SU-DHL-6 (cell line): ENCODE data around the gene PPM1H.

Source experiments
- H2AFZ ChIP-seq: fragments of 200-600 bp; sonication (generic); 2 replicates; pipeline ENCODE4 v1.6.1; 2014; ENCODE audit warnings: low read depth, mild to moderate bottlenecking, moderate library complexity, mixed read lengths, antibody characterized with exemption, low read length; ENCODE audit not compliant: severe bottlenecking
- H3F3A ChIP-seq: fragments of 200-600 bp; shearing (Covaris generic); 2 replicates; pipeline ENCODE4 v1.6.0; 2016; ENCODE audit warnings: antibody characterized with exemption, mild to moderate bottlenecking; ENCODE audit not compliant: insufficient read depth
- H3K27ac ChIP-seq: fragments of 200-600 bp; sonication (generic); 2 replicates; pipeline ENCODE4 v1.5.1; 2016; ENCODE audit warnings: low read depth, mild to moderate bottlenecking, low read length, moderate library complexity, mixed read lengths
- H3K27me3 ChIP-seq: fragments of 200-600 bp; sonication (generic), shearing (Covaris generic); 2 replicates; pipeline ENCODE4 v1.6.0; 2014; ENCODE audit warnings: mild to moderate bottlenecking, low read length
- H3K36me3 ChIP-seq: fragments of 200-600 bp; sonication (generic); 2 replicates; pipeline ENCODE4 v1.6.1; 2014; ENCODE audit warnings: mild to moderate bottlenecking, low read length, mixed read lengths
- H3K4me2 ChIP-seq: fragments of 300-600, 200-600 bp; shearing (Covaris generic), sonication (generic); 2 replicates; pipeline ENCODE4 v1.6.0; 2014; ENCODE audit warnings: low read length, low read depth, mild to moderate bottlenecking; ENCODE audit not compliant: poor library complexity, severe bottlenecking
- H3K4me3 ChIP-seq: fragments of 200-600 bp; sonication (generic); 2 replicates; pipeline ENCODE4 v1.5.1; 2014; ENCODE audit warnings: antibody characterized with exemption, low read length, mild to moderate bottlenecking, mixed read lengths; ENCODE audit not compliant: insufficient read depth, poor library complexity, severe bottlenecking
- H3K79me2 ChIP-seq: fragments of 200-600 bp; sonication (generic); 2 replicates; pipeline ENCODE4 v1.6.1; 2014; ENCODE audit warnings: mild to moderate bottlenecking, low read length, moderate library complexity; ENCODE audit not compliant: insufficient read depth
- H3K9ac ChIP-seq: fragments of 200-600 bp; sonication (generic); 2 replicates; pipeline ENCODE4 v1.7.0; 2014; ENCODE audit warnings: mild to moderate bottlenecking, low read length
- H3K9me2 ChIP-seq: fragments of 200-600 bp; sonication (generic); replicated peaks from 2 replicates; pipeline ENCODE4 v1.6.1; 2014; ENCODE audit warnings: low read length; ENCODE audit not compliant: insufficient read depth
- H3K9me3 ChIP-seq: fragments of 200-600 bp; sonication (generic); 2 replicates; pipeline ENCODE4 v1.6.1; 2014; ENCODE audit warnings: low read length, mixed read lengths; ENCODE audit not compliant: insufficient read depth
- H4K20me1 ChIP-seq: fragments of 200-600 bp; sonication (generic); 2 replicates; pipeline ENCODE4 v1.6.1; 2014; ENCODE audit warnings: low read depth, mild to moderate bottlenecking, antibody characterized with exemption, low read length, moderate library complexity, mixed read lengths
- EZH2phosphoT487 ChIP-seq: fragments of 200-600 bp; sonication (generic), shearing (Covaris generic); conservative IDR thresholded peaks from 2 replicates; pipeline ENCODE4 v1.6.1; 2018; ENCODE audit warnings: mild to moderate bottlenecking, antibody characterized with exemption, low read length, moderate library complexity, mixed read lengths
- TF ChIP-seq, protein P1 (sequence below): fragments of 200-600 bp; sonication (generic); IDR thresholded peaks from one replicate; pipeline ENCODE4 v1.5.1; 2017; ENCODE audit warnings: antibody characterized with exemption, mild to moderate bottlenecking, low read length, moderate library complexity; ENCODE audit not compliant: insufficient read depth, poor library complexity, severe bottlenecking

Gene PPM1H

DNA sequence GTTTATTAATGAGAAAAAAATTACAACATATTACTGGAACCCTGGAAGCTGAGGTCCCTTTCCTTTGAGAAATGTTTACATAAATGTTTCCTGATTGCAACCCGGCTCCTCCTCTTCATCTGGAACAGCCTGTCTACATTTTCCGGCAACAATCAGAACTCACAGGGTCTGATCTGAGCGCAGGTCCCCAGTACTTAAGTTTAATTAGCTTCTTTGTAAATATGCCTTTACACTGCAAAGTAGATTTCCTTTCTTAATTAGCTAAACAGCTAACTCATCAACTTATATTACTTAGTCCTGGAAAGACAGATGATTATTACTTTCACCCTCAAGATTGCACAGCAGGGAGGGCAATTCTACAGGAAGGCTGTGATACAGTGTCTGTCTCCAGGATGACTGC is 255.3 kb downstream of the PPM1H start:
- Histone ChIP-seq H3K9me3 (peaks cover 20% of the 10 kb centered on the region; the same call in 1 of the 2 replicates), H3K79me2 (no peaks in the 10 kb centered on the region), H3K9ac (no peak overlapping the region), H3K4me2 (no peak overlapping the region), H3K4me3 (no peak overlapping the region), H3K27me3 (no peaks in the 10 kb centered on the region), H2AFZ (no peak overlapping the region), H3K9me2 (no peaks in the 10 kb centered on the region), H3K36me3 (no peaks in the 10 kb centered on the region), H4K20me1 (no peaks in the 10 kb centered on the region), H3F3A (no peaks in the 10 kb centered on the region), H3K27ac (no peak overlapping the region)
- TF ChIP-seq, protein P1, sequence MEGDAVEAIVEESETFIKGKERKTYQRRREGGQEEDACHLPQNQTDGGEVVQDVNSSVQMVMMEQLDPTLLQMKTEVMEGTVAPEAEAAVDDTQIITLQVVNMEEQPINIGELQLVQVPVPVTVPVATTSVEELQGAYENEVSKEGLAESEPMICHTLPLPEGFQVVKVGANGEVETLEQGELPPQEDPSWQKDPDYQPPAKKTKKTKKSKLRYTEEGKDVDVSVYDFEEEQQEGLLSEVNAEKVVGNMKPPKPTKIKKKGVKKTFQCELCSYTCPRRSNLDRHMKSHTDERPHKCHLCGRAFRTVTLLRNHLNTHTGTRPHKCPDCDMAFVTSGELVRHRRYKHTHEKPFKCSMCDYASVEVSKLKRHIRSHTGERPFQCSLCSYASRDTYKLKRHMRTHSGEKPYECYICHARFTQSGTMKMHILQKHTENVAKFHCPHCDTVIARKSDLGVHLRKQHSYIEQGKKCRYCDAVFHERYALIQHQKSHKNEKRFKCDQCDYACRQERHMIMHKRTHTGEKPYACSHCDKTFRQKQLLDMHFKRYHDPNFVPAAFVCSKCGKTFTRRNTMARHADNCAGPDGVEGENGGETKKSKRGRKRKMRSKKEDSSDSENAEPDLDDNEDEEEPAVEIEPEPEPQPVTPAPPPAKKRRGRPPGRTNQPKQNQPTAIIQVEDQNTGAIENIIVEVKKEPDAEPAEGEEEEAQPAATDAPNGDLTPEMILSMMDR: no peak
- no peak for TF ChIP-seq EZH2phosphoT487

DNA sequence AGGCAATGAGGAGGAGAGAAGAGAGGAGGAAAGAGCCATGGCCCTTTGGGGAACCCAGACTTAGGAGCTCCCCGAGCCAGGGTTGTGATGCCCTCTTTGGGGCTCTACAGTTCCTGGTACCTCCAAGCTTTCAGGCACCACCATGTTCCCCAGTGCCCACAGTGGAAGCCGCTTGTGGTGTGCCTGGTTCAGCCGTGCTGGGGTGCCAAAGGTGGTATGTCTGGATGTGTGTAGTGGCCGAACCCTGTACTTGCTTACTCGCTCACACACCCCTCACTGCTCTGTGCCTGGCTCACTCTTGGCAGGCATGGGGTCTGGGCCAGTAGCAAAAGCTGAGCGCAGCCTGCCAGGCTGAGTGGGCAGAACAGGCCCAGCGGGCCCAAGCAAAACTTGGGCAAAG is 257.6 kb downstream of the PPM1H start:
- H3K9ac ChIP-seq: no peak overlapping the region
- no peak overlapping the region for H3K4me3 ChIP-seq
- H3K79me2 ChIP-seq: no peaks in the 10 kb centered on the region
- no peak overlapping the region for H2AFZ ChIP-seq
- no peaks in the 10 kb centered on the region for H3F3A ChIP-seq
- H3K9me3 ChIP-seq: peaks cover 20% of the 10 kb centered on the region; the same call in 1 of the 2 replicates
- no peaks in the 10 kb centered on the region for H4K20me1 ChIP-seq
- H3K4me2 ChIP-seq: no peak overlapping the region
- H3K27me3 ChIP-seq: no peaks in the 10 kb centered on the region
- H3K9me2 ChIP-seq: no peaks in the 10 kb centered on the region
- H3K36me3 ChIP-seq: no peaks in the 10 kb centered on the region
- TF ChIP-seq EZH2phosphoT487: no peak
- TF ChIP-seq, protein P1: no peak
- H3K27ac ChIP-seq: no peak overlapping the region

DNA sequence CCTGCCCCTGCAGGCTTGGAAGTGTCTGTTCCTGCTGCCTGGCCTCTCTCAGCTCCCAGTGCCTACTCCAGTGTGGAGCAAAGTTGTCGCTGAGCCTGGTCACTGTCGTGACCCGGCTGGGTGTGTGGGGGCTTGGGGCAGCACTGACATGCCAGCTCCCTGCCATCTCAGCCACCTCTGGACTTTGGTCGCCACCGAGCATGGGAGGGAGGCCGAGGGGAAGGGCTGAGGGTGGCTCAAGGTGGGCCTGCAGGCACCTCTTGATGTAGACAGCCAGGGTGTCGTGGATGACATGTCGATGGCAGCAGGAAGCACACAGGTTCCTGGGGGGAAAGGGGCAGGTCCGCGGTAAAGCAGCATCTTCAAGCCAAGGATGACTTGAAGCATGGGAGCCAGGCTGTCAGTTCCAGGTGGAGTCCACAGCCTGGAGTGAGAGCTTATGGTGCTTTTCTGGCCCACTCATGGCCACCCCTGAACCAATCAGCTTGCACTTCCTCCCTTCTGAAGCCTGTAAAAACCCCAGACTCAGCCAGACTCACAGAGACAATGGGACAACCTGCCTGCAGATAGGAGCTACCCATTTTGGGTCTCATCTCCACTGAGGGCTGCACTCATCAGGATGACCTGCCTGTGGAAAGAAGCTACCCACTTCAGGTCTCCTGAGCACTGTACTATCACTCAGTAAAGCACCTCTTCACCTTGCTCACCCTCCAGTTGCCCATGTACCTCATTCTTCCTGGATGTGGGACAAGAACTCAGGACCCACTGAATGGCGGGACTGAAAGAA is 258.2 kb downstream of the PPM1H start:
- no peak overlapping the region for H3K4me3 ChIP-seq
- H3K27me3 ChIP-seq: no peaks in the 10 kb centered on the region
- H3K4me2 ChIP-seq: no peak overlapping the region
- H3K79me2 ChIP-seq: no peaks in the 10 kb centered on the region
- no peaks in the 10 kb centered on the region for H3K9me2 ChIP-seq
- H3F3A ChIP-seq: no peaks in the 10 kb centered on the region
- H3K27ac ChIP-seq: no peak overlapping the region
- H3K9me3 ChIP-seq: peaks cover 20% of the 10 kb centered on the region; the same call in 1 of the 2 replicates
- no peaks in the 10 kb centered on the region for H3K36me3 ChIP-seq
- H3K9ac ChIP-seq: no peak overlapping the region
- no peak for TF ChIP-seq EZH2phosphoT487
- TF ChIP-seq, protein P1: no peak
- H4K20me1 ChIP-seq: no peaks in the 10 kb centered on the region
- H2AFZ ChIP-seq: no peak overlapping the region
